MCF 10A (cell line): ENCODE results near the gene ADAMTS3. TPM values are rescaled to one million over a fixed set of nuclear protein-coding genes. Genes with fewer than 3 reads are reported as not detected.

Experiments
- BruUV-seq: library from RNA; stranded (reverse); fragments of 400-500 nt; replicated peaks from 2 replicates; lab custom pipeline; 2021; lab: Mats Ljungman, UMichigan
- CTCF ChIA-PET: fragments of 300-600 bp; sonication (Branson Sonifier 250); formaldehyde crosslinking; extraction: SDS; loops from one replicate; lab custom pipeline; 2021; ENCODE audit warnings: antibody characterized with exemption, inconsistent platforms; lab: Yijun Ruan, JAX
- POLR2A ChIA-PET: fragments of 300-600, 350-650 bp; sonication (Branson Sonifier 250); formaldehyde crosslinking; extraction: SDS; loops from one replicate; lab custom pipeline; 2020; ENCODE audit warnings: antibody characterized with exemption, inconsistent platforms; lab: Yijun Ruan, JAX
- DNase-seq: peaks from one replicate; pipeline ENCODE4 v3.0.0-alpha.2; 2018; ENCODE audit not compliant: unreplicated experiment
- H3K27ac Mint-ChIP-seq: one replicate; pipeline ENCODE4 v1.8.0; 2022; ENCODE audit warnings: mild to moderate bottlenecking, low read depth, mixed read lengths; ENCODE audit not compliant: unreplicated experiment
- H3K27me3 Mint-ChIP-seq: one replicate; pipeline ENCODE4 v1.8.0; 2022; ENCODE audit warnings: mixed read lengths; ENCODE audit not compliant: insufficient read depth, unreplicated experiment
- H3K36me3 Mint-ChIP-seq: one replicate; pipeline ENCODE4 v1.8.0; 2022; ENCODE audit warnings: mild to moderate bottlenecking, moderate library complexity, mixed read lengths; ENCODE audit not compliant: insufficient read depth, unreplicated experiment
- H3K4me1 Mint-ChIP-seq: one replicate; pipeline ENCODE4 v1.8.0; 2022; ENCODE audit warnings: mixed read lengths; ENCODE audit not compliant: insufficient read depth, unreplicated experiment
- H3K4me3 Mint-ChIP-seq: one replicate; pipeline ENCODE4 v1.8.0; 2022; ENCODE audit warnings: mild to moderate bottlenecking, moderate library complexity, mixed read lengths; ENCODE audit not compliant: unreplicated experiment
- H3K9me3 Mint-ChIP-seq: one replicate; pipeline ENCODE4 v1.8.0; 2022; ENCODE audit warnings: mixed read lengths; ENCODE audit not compliant: unreplicated experiment
- intact Hi-C: fragments of 100-400 bp; cut with micrococcal nuclease; formaldehyde crosslinking; loops from 2 replicates; pipeline ENCODE4 v1.14.1; 2022
- total RNA-seq: library from RNA; stranded (reverse); gene quantifications from 2 replicates; pipeline ENCODE4 v1.2.3, GENCODE V29; 2022
- TF ChIP-seq, protein P1 (sequence below): fragments of 200-600 bp; IDR thresholded peaks from one replicate; pipeline ENCODE4 v1.8.0; 2022; ENCODE audit warnings: antibody characterized with exemption, mild to moderate bottlenecking; ENCODE audit not compliant: unreplicated experiment

ADAMTS3 gene
- total RNA-seq, 1 experiment from 2014 or later, result 0.58 TPM

DNA sequence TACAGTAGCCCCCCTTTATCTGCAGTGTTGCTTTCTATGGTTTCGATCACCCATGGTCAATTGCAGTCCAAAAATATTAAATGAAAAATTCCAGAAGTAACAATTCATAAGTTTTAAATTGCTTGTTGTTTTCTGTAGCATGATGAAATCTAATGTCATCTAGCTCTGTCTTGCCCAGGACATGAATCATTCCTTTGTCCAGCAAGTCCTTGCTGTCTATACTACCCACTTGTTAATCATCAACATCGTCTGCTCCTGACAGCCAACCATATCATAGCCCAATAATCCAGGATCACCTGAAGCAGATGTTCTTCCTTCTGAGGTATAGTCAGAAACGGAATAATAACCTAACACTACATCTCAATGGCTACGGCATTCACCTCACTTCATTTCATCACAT lies 79.8 kb downstream of the ADAMTS3 start:
- ChIA-PET POLR2A (interaction anchor here (2.7 kb wide), 1 partner anchor 176 kb away, joined by 8 read pairs; no protein-coding TSS in a partner anchor), CTCF (interaction anchor here (0.7 to 2.6 kb wide), 2 partner anchors 9 to 194 kb away, joined by 3 to 13 read pairs; no protein-coding TSS in a partner anchor)
- intact Hi-C loops, result loop anchor here (5.0 kb wide), 1 partner anchor 177 kb away; no protein-coding TSS in a partner anchor
- no TSS peak for BruUV-seq
- Mint-ChIP-seq H3K36me3 (no peaks in the 10 kb centered on the region), H3K4me3 (no peak overlapping the region), H3K27me3 (no peaks in the 10 kb centered on the region), H3K9me3 (peaks cover 5% of the 10 kb centered on the region), H3K4me1 (peaks cover 30% of the 10 kb centered on the region), H3K27ac (peak overlapping the region; percentile 93)
- peak; percentile 69 for DNase-seq
- TF ChIP-seq, protein P1, sequence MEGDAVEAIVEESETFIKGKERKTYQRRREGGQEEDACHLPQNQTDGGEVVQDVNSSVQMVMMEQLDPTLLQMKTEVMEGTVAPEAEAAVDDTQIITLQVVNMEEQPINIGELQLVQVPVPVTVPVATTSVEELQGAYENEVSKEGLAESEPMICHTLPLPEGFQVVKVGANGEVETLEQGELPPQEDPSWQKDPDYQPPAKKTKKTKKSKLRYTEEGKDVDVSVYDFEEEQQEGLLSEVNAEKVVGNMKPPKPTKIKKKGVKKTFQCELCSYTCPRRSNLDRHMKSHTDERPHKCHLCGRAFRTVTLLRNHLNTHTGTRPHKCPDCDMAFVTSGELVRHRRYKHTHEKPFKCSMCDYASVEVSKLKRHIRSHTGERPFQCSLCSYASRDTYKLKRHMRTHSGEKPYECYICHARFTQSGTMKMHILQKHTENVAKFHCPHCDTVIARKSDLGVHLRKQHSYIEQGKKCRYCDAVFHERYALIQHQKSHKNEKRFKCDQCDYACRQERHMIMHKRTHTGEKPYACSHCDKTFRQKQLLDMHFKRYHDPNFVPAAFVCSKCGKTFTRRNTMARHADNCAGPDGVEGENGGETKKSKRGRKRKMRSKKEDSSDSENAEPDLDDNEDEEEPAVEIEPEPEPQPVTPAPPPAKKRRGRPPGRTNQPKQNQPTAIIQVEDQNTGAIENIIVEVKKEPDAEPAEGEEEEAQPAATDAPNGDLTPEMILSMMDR, result no peak

DNA sequence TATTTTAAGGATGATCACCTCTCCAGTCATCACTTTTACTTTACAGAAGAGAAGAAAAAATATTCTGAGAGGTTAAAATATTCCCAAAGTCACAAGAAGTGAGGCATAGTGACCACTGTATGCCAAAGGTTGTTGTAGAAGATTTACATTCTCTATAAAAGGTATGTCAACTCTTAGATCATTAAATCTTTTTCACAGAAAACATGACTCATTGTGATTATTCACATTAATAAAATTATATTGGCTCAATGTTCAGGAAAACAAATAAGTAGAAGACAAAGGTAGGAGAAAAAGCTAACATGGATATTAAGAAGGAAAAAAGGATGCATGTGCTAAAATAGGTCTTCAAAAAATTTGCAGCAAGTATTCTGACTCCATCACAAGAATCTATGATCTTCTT lies 82.0 kb downstream of the ADAMTS3 start:
- TF ChIP-seq, protein P1, result no peak
- no peaks in the 10 kb centered on the region for H3K36me3 Mint-ChIP-seq
- no peak for DNase-seq
- no peaks in the 10 kb centered on the region for H3K27me3 Mint-ChIP-seq
- H3K4me3 Mint-ChIP-seq, result no peak overlapping the region
- ChIA-PET POLR2A (interaction anchor here (2.7 kb wide), 1 partner anchor 174 kb away, joined by 8 read pairs; no protein-coding TSS in a partner anchor), CTCF (interaction anchor here (0.9 to 2.6 kb wide), 4 partner anchors 8 to 192 kb away, joined by 3 to 13 read pairs (median 3); no protein-coding TSS in a partner anchor)
- no peaks in the 10 kb centered on the region for H3K9me3 Mint-ChIP-seq
- peak overlapping the region; percentile 59 for H3K27ac Mint-ChIP-seq
- peaks cover 30% of the 10 kb centered on the region for H3K4me1 Mint-ChIP-seq
- intact Hi-C loops, result loop anchor here (5.0 kb wide), 1 partner anchor 175 kb away; no protein-coding TSS in a partner anchor
- no TSS peak for BruUV-seq

DNA sequence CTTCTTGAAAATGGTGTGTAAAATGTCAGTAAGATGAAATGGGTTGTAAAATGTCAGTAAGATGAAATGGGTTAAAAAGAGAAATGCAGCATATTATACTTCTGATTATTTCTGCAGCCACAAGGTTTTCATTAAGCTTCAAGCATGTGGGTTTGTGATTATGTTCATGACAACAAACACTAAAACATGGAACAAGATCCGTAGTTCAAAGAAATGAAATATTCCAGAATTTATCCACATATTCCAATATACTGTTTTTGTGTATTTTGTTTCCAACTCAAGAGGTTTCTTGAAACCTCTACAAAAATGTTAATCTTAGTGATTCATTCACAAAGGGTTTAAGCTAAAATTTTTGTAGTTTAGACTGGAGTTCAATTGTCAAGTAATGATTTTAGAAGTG lies 84.0 kb downstream of the ADAMTS3 start:
- BruUV-seq, result no TSS peak
- H3K36me3 Mint-ChIP-seq, result no peaks in the 10 kb centered on the region
- H3K4me3 Mint-ChIP-seq, result no peak overlapping the region
- no peaks in the 10 kb centered on the region for H3K9me3 Mint-ChIP-seq
- intact Hi-C loops, result loop anchor here (5.0 kb wide), 1 partner anchor 173 kb away; no protein-coding TSS in a partner anchor
- CTCF ChIA-PET, result no interaction called here
- TF ChIP-seq, protein P1, result no peak
- no peak for DNase-seq
- no peaks in the 10 kb centered on the region for H3K27me3 Mint-ChIP-seq
- H3K27ac Mint-ChIP-seq, result no peak overlapping the region
- H3K4me1 Mint-ChIP-seq, result peaks cover 25% of the 10 kb centered on the region
- POLR2A ChIA-PET, result no interaction called here

DNA sequence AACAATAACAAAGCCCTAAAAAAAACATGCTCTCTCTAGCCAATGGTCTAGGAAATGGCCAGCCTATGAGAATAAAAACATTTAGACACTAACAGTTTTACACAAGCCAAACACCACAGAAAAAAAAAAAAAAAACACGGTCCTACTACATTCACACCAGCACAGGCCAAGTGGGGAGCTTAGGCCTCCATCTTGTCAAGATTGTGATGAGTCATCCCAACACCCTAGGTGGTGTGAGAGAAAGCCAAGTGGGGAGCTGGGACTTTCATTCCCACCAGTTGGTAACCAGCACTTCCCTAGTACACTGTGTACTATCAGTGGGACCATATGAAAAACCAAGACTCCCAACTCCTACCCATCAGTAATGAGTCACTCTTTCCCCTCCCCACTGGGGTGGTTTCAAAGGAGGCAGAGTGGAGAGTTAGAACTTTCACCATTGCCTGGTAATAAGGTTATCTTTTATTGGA lies 95.6 kb downstream of the ADAMTS3 start:
- Mint-ChIP-seq H3K27me3 (no peaks in the 10 kb centered on the region), H3K27ac (no peak overlapping the region), H3K4me3 (no peak overlapping the region), H3K9me3 (peaks cover 9% of the 10 kb centered on the region), H3K36me3 (no peaks in the 10 kb centered on the region), H3K4me1 (peaks cover 10% of the 10 kb centered on the region)
- BruUV-seq, result no TSS peak
- intact Hi-C loops, result no loop called here
- CTCF ChIA-PET, result interaction anchor here (0.6 to 4.3 kb wide), 3 partner anchors 25 to 147 kb away, joined by 3 to 22 read pairs (median 3); no protein-coding TSS in a partner anchor
- POLR2A ChIA-PET, result interaction anchor here (1.1 kb wide), 1 partner anchor 147 kb away, joined by 3 read pairs; no protein-coding TSS in a partner anchor
- TF ChIP-seq, protein P1, result no peak
- peak; percentile 21 for DNase-seq
